GM19438 (cell line): ENCODE measurements around the gene ASTL.

Experiments used
- ATAC-seq: cut with Tn5 transposase; IDR thresholded peaks from one replicate; pipeline ENCODE4 v1.9.1; 2021; ENCODE audit warnings: low read depth; ENCODE audit not compliant: unreplicated experiment

ASTL gene

DNA sequence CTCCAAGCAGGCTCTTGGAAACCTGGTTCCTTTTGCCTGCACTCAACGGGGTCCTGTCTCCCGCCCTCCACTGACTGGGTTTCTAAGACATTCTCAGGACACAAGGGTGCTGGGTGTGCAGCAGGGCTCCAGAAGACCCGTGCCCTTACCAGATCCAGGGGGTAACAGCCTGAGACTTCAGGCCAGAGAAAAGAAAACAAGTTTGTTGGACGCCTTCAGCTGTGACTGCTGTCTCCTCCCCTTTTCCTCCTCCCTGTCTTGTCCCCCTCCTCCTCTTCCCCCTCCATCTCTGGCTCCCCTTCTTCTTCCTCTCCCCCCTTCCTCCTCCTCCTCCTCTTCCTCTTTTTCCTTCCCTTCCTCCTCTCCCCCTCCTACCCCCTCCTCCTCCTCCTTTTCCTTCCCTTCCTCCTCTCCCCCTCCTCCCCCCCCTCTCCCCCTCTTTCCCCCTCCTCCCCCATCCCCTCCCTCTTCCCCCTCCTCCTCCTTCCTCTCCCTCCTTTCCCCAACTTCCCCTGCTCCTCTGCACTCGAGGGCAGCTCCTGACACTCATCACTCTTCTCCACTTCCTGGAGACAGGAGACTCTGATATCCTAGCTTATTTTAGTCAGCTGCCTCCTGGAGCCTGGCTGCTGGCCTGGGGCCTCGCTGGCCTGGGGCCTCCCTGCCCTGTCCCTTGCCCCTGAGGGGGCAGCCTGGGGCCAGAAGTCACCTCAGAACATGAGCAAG, 34.4 kb downstream of the ASTL start:
- ATAC-seq, result no peak

DNA sequence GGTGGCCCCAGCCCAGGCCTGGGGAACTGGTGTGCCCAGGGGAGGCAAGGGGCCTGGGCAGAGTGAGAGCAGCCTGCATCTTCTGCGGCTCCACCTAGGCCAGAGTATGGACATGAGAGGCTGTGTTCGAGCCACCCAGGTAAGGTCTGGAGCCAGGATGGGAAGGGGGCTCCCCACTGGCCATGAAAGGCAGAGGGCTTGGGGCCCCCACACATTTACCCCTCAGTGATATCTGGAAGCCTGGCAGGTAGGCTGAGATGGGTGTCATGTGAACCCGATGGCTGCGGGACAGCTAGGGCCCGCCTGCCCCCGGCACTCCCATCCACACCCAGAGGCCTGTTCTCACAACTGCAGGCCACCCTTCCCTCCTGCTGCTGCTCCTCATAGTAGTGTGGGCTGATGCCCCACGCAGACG, 35.1 kb downstream of the ASTL start:
- ATAC-seq, result no peak

DNA sequence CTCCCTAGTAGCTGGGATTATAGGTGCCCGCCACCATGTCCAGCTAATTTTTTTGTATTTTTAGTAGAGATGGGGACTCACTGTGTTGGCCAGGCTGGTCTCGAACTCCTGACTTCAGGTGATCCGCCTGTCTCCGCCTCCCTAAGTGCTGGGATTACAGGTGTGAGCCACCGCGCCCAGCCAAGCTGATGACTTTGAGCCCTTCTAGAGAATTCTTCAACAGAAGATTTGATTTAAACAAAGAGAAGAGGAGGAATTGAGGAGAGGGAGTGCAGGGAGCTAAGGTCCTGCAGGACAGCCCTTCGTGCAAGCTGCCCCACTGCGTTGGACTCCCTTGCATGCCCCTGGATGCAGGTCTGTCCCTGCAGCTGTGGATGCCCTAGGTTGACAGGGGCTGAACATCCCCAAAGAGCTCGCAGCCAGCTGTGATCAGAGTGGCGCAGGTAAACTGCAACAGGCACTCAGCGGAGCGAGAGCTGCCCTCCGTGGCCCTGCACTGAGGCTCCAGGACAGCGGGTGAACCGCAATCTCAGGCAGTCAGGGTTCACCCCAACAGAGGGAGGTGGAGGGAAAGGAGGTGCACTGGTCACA, 35.6 kb downstream of the ASTL start:
- no peak for ATAC-seq

DNA sequence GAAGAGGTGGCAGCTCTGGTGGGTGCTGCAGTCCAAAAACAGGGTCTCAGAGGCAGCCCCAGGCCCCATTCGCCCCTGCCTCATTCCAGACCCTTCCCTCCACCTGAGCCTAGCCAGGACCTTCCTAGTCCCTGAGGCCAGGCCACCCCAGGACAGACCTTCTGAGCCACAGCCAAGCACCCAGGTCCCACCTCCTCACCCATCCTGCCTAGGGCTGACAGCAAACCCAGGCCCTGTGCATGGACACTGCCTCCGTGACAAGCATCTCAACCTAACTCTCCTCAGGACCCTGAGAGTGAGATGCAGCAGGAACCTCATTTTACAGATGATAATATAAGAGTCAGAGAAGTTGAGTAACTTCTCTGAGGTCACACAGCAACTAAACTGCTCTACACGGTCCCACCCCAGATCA, 37.4 kb downstream of the ASTL start:
- ATAC-seq, result no peak

DNA sequence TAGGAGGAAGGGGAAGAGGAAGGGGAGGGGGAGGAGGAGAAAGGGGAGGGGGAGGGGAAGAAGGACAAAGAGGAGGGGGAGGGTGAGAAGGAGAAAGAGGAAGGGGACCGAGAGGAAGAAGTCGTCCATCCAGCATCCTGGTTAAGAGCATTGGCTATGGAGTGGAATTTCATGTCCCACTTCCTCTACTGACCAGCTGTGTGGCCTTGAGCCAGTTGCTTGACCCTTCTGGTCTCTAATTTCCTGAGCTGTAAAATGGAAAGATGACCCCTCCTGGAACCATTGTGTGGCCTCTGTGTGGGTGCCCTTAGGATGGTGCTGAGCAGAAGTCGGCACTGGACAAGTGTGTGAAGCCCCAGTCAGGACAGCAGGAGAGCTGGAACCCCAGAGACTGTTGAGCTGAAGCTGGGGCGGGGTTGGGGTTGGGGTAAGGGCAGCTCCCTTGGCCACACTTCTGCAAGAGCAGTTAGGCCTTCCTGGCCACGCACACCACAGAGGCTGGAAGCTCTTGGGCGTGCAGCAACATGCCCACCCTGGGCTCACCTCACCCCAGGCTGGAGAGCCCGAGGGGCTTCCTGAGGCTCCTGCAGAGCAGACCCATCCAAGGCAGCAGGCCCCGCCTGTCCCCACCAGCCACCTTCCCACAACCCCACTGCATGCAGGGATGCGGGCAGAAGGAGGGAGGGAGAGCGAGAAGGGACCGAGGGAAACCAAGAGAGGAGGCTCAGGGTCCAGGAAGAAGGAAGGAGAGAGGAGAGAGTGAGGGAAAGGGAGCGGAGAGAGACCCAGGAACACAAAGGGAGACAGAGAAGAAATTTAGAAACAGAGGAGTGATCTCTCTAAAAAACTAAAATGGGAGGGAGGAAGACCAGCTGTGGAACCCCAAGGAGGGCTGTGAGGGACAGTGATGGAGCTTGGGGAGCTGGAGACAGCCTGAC, 38.2 kb downstream of the ASTL start:
- no peak for ATAC-seq

DNA sequence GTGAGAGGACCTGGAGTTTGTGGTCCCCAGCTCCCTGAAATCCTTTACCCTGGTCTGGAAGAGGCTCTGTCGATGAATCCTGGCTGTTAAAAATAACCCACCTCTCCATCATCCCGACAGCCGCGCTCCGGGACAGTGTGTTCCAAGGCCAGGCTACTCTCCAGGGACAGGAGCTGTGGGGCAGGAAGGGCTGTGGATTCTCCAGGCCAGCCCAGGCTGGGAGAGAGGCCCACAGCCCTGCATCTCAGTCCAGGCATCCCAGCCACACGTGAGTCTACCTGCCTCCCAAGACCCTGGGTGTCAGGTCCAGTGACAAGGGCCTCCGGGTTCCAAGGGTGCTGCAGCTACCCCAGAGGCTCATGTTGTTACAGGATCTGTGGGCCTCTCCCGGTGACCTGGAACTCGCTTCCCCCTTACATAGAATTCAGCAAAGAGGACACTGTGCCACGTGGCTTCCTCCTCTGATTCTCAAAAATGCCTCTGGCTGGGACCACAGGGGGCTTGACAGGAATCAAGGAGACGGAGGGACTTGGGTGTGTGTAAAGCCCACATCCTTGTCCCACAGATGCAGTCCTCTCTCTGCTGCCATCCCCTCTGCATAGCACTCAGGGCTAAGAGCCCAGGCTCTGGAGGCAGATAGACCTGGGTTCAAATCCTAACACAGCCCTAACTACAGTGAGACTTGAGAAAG, 39.3 kb downstream of the ASTL start:
- no peak for ATAC-seq

DNA sequence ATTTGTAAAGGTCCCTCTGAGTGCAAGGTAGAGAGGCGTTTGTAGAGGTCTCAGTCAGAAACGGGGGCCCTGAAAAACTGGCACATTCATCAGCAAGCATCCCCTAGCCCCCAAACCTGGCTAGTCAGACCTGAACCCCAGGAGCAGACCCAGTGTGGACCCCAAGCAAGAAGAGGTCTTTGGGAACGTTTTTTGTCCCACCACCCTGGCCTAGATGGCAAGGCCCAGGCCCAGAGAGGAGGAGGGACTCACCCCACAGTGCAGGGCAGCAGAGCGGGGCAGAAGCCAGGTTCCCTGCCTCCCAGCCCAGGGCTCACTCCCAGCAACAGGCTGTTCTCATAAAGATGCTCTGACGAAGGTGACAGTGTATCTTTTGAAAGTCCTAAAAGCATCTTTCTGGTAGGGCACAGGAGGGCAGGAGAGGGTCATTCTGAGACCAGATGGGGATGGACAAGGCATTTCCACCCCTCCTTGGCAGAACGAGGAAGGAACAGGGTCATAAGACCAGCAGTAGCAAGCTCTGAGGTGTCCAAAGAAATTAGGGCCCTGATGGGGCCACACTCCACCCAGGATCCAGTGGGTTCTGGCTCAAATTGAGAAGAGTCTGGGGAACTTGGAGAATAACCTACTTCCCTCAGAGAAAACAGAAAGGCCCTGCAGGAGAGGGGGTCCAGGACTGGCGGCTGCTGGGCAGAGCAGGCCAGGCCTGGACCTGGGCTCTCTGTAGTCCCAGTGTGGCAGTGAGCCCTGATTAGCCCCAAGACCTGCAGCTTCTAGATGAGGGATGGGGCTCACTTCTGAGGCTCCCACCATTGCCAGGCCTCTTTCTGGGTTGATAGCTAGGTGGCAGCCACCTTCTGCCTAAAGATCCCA, 40.1 kb downstream of the ASTL start:
- ATAC-seq, result no peak

DNA sequence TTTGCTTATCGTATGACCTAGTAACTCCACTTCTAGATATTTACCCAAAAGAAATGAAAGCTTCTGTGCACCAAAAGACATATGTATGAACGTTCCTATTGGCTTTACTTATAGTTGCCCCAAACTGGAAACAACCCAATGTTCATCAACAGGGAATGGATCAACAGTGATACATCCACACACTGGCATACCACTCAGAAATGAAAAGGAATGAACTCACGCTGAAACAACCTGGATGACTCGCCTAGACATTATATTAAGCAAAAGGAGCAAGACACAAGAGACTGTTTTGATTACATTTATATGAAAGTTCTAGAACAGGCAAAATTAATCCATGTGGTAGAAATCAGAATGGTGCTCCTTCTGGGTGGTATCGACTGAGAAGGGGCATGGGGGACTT, 40.9 kb downstream of the ASTL start:
- ATAC-seq, result no peak

DNA sequence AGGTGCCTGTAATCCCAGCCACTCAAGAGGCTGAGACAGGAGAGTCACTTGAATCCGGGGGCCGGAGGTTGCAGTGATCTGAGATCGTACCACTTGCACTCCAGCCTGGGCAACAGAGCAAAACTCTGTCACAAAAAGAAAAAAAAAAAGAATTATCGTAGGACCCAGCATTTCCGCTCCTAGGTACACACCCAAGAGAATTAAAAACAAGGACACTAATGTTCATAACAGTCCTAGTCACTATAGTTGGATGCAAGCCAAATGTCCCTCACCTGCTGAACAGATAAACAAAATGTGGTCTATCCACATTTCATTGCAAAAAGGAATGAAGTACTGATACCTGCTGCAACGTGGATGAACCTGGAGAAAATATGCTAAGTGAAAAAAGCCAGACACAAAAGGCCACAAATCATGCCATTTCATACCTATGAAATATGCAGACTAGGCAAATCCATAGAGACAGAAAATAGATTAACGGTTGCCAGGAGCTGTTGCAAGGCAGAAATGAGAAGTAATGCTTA, 43.1 kb downstream of the ASTL start:
- no peak for ATAC-seq

DNA sequence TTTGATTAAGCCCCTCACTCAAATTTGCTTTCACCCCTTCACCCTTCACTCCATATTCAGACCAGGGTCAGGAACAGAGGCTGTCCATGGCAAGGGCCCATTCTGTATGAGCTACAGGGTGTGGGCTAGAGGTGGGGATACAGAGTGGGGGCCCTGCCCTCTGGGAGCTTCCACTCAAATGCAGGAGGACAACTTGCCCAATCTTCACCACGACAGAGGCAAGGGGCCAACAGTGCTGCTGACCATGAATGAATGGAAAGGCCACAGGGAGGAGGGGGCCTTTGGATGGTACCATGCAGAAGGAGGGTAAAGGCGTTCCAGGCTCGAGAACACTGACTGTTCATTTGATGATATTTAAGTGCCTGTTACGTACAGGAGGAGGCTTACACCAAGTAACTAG, 44.8 kb downstream of the ASTL start:
- ATAC-seq, result no peak

DNA sequence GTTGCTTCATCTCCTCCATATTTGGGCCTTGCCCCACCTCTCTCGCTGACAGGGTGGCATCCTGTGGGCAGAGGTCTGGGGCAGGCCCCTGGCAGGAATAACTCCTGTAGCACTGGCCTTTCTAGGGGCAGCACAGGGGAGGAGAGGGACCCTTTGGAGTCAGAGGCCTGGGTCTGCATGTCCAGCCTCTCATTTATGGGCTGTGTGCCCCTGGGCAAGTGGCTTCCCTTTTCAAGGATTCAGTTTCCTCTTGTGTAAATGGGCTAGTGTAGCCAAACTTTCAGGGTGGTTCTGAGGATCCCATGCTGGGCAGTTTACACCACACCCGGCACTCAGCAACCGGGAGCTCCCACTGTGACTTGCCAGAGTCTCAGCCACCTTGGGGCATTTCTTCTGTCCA, 45.4 kb downstream of the ASTL start:
- ATAC-seq, result no peak

DNA sequence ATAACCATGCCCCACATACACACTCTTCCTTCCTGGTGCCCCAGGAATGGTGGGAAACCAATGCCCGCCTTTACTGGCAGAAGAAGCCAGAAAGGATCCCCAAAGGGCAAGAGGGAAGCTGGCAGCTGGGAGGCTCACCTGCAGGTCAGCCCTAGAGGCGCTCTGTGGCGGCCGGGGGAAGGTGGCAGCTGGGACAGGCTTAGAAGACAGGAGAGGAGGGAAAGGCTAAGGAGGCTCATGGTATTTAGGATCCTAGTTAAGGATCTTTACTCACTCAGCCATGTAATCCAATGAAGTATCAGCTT, 45.8 kb downstream of the ASTL start:
- no peak for ATAC-seq

DNA sequence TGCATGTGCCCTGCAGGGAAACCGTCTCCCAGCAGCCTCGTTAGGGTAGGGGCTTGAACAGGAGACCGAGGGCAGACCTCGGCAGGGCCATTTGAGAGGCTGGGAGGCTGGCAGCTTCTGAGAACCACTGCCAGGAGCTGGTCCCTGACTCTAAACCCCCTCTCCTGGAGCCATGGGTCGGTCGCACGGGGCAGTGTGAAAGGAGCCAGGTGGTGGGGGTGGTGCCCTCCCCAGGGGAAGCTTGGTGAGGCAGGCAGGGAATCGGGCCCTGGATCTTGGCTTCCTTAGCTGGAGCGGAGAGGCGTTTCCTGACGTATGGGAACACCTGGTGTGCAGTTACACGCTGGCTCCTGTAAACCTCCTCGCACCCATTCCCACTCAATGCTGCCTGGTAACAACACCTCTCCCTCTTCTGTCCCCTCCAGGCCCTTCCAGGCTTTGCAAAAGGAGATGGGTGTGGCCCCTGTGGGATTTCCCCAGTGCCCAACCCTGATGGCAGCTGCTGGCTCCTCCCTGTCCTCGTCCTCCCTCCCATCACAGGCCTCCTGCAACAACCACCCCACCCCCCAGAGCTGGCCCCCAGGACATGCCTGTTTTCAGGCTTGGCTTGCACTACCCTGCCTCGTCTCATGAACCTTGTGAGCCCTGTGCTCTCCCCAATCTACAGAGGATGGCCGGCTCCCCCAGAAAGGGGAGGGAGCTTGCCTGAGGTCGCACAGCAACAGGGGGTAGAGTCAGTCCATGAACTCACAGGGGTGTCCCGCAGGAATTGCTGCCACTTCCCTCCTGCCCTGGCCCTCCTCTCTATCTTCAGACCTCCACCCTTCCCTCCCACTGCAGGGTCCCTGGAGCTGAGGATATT, 46.4 kb downstream of the ASTL start:
- no peak for ATAC-seq

DNA sequence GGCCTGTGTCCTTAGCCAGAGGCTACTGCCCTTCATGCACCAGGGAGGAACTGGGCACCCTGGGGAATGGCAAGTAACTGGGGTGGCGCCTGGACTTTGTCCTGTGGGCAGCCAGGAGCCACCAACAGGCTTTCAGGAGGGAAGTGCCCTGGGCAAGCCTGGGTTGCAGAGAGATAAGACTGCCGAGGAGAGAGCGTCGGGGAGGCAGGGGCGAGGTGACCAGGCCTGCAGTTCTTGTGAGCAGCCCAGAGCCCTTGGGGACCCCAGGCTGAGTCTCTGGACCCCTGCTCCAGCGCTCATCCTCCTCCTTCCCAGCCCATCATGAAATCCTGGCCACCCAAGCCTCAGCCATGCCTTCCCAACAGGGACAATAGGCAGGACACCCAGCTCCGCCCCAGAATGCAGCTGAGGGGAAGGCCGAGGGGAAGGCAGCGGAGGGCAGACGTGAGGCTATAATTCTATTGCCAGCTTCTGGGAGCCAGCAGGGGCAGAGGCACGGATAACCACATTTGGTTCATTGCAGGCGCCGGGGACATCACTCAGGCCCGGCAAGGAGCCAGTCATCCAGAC, 47.1 kb downstream of the ASTL start:
- no peak for ATAC-seq

DNA sequence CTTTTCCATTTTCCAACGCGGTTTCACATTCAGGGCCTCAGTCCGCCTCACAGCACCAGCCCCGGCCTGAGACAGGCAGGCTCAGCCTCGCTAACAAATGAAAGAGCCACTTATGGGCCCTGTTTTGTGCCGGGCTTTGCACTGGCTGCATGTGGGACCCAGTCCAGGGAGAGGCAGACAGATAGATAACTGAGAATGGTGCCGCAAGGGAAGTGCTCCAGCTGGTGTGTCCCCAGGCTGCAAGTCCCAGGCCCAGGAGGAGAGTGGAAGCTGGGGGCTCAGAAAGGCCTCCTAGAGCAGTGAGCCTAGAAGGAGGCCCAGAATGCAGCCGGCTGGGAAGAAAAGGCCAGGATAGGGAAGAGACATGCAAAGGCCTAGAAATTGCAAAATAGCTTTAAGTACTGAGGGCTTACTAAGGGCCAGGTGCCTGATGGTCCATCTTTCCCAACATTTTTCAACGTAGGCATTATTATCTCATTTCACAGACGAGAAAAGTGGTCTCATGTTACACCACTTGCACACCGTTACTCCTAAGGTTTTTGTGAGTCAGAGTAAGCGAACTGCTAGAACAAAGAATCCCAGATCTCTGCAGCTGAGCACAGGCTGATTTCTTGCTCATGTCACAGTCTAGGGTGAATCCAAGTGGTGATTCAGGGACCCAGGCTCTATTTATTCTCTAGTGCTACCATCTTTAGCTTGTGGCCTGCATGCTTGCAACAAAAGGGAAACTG, 47.9 kb downstream of the ASTL start:
- ATAC-seq, result no peak

DNA sequence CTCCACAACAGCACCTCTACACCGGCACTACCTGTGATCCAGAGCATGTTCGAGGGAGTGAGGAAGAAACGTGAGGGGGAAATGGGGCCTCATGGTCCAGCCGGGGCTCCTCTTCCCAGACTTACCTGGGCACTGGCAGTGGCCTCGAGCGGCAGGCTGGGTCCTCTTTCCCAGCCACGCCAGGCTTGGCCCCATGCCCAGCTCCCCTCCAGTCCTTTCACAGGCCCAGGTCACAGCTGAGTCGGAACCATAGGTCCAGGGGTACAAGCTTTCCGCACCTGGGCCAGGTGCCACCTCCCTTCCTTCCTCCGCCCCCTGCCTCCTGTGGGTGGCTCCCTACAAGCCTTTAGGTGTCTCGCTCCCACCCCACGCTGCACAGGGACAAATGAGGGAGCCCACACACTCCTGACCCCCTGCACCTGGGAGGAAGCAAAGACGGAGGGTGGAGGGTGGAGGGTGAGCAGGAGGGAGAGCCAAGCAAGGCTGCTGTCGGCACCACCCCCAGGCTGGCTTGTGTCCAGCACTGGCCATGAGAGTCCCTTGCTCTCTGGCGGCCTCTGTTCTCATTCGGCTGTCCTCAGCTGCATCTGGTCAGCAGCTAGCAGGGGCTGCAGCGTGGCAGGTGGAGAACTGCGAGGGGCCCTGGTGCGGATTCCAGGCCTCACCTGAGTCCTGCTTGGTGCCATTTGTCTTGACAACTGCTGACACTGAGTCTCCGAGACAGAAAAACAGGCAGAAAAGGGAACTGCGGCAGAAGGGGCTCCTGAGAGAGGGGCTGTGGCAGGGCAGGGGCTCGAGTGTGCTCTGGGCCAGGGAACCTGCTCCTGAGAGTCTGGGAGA, 48.7 kb downstream of the ASTL start:
- no peak for ATAC-seq
